CD14-positive monocyte (primary cell): ENCODE measurements around the gene CISTR. TPM values are rescaled to one million over a fixed set of nuclear protein-coding genes. Genes with fewer than 3 reads are reported as not detected.

ENCODE experiments used
- DNase-seq, 3 donors: peaks; one replicate each; pipeline ENCODE4 v3.0.0-alpha.2; 2011 to 2022
- H2AFZ ChIP-seq: 2 replicates; pipeline ENCODE4 v1.6.0; 2012; ENCODE audit warnings: mild to moderate bottlenecking, low read depth, low read length, inconsistent platforms; ENCODE audit not compliant: insufficient read depth, poor library complexity, severe bottlenecking
- H3K27ac ChIP-seq, 2 donors: 1 replicate in 1 of 2; 2 replicates in 1 of 2; pipeline ENCODE4 v1.5.1; 2012 to 2013; ENCODE audit warnings: low read length in 2 of 2, control low read depth in 1 of 2, inconsistent platforms in 1 of 2, low read depth in 1 of 2, mild to moderate bottlenecking in 1 of 2
- H3K27me3 ChIP-seq, 2 donors: one replicate each; pipeline versions ENCODE4 v1.6.0 to v1.6.1; 2011 to 2013; ENCODE audit warnings: low read length in 2 of 2; ENCODE audit not compliant: control insufficient read depth in 2 of 2, insufficient read depth in 2 of 2
- H3K36me3 ChIP-seq, 2 donors: replicated peaks in 1 of 2; 1 replicate in 1 of 2; 2 replicates in 1 of 2; pipeline versions ENCODE4 v1.5.1 to v1.6.1; 2012 to 2013; ENCODE audit warnings: low read length in 2 of 2, control low read depth in 1 of 2, inconsistent platforms in 1 of 2, mild to moderate bottlenecking in 1 of 2; ENCODE audit not compliant: insufficient read depth in 2 of 2, control insufficient read depth in 1 of 2
- H3K4me1 ChIP-seq, 2 donors: 1 replicate in 1 of 2; 2 replicates in 1 of 2; pipeline versions ENCODE4 v1.5.1 to v1.6.1; 2012 to 2013; ENCODE audit warnings: low read length in 2 of 2, control low read depth in 1 of 2, inconsistent platforms in 1 of 2, mild to moderate bottlenecking in 1 of 2, moderate library complexity in 1 of 2; ENCODE audit not compliant: insufficient read depth in 2 of 2, control insufficient read depth in 1 of 2
- H3K4me2 ChIP-seq: replicated peaks from 2 replicates; pipeline ENCODE3; 2012; ENCODE audit warnings: low read length, moderate library complexity, mild to moderate bottlenecking; ENCODE audit not compliant: poor library complexity, severe bottlenecking; ENCODE audit errors: extremely low read depth
- H3K4me3 ChIP-seq, 3 experiments: fragments of 200-600 bp in 1 of 3; sonication (generic) in 1 of 3; replicated peaks in 1 of 3; 1 replicate in 2 of 3; 2 replicates in 1 of 3; pipeline ENCODE4 v1.5.1; 2011 to 2013; ENCODE audit warnings: low read length in 3 of 3, mild to moderate bottlenecking in 3 of 3, control low read depth in 2 of 3, low read depth in 2 of 3, inconsistent platforms in 1 of 3, moderate library complexity in 1 of 3
- H3K79me2 ChIP-seq: 2 replicates; pipeline ENCODE4 v1.6.0; 2012; ENCODE audit warnings: mild to moderate bottlenecking, control low read depth, inconsistent platforms, low read length, moderate library complexity; ENCODE audit not compliant: insufficient read depth
- H3K9ac ChIP-seq: 2 replicates; pipeline ENCODE4 v1.6.0; 2017; ENCODE audit warnings: low read length, mild to moderate bottlenecking; ENCODE audit not compliant: insufficient read depth, poor library complexity, severe bottlenecking
- H3K9me3 ChIP-seq, 2 donors: replicated peaks in 1 of 2; 1 replicate in 1 of 2; 2 replicates in 1 of 2; pipeline versions ENCODE4 v1.5.1 to v1.6.1; 2012 to 2013; ENCODE audit warnings: low read length in 2 of 2, control low read depth in 1 of 2; ENCODE audit not compliant: control insufficient read depth in 1 of 2, insufficient read depth in 1 of 2
- H4K20me1 ChIP-seq: 2 replicates; pipeline ENCODE4 v1.6.0; 2012; ENCODE audit warnings: mild to moderate bottlenecking, low read length, control low read depth, moderate library complexity; ENCODE audit not compliant: insufficient read depth
- H3K27ac Mint-ChIP-seq, 7 donors: one replicate each; pipeline ENCODE4 v1.8.0; 2020; ENCODE audit warnings: mild to moderate bottlenecking in 7 of 7, mixed read lengths in 7 of 7, moderate library complexity in 6 of 7, inconsistent platforms in 2 of 7
- H3K27me3 Mint-ChIP-seq, 3 donors: one replicate each; pipeline ENCODE4 v1.8.0; 2021 to 2022; ENCODE audit warnings: low read depth in 3 of 3, mild to moderate bottlenecking in 3 of 3, mixed read lengths in 3 of 3, moderate library complexity in 3 of 3, inconsistent platforms in 1 of 3
- H3K36me3 Mint-ChIP-seq, 2 donors: one replicate each; pipeline ENCODE4 v1.8.0; 2020; ENCODE audit warnings: mixed read lengths in 2 of 2, inconsistent platforms in 1 of 2, mild to moderate bottlenecking in 1 of 2
- H3K4me1 Mint-ChIP-seq: one replicate; pipeline ENCODE4 v1.8.0; 2020; ENCODE audit warnings: mild to moderate bottlenecking, mixed read lengths
- H3K4me3 Mint-ChIP-seq, 2 donors: one replicate each; pipeline ENCODE4 v1.8.0; 2020; ENCODE audit warnings: mild to moderate bottlenecking in 2 of 2, mixed read lengths in 2 of 2, moderate library complexity in 1 of 2
- H3K9me3 Mint-ChIP-seq, 7 donors: one replicate each; pipeline ENCODE4 v1.8.0; 2020 to 2022; ENCODE audit warnings: mixed read lengths in 7 of 7, mild to moderate bottlenecking in 6 of 7, moderate library complexity in 6 of 7, inconsistent platforms in 2 of 7
- CTCF ChIP-seq: fragments of 200-600 bp; IDR thresholded peaks from one replicate; pipeline ENCODE4 v1.8.0; 2022; ENCODE audit warnings: antibody characterized with exemption, mild to moderate bottlenecking
- WGBS: methylation state at CpG from one replicate; pipeline ENCODE4 v1.1.5; 2013; ENCODE audit warnings: missing lambda C conversion rate; ENCODE audit not compliant: insufficient coverage; 5-methylcytosine and 5-hydroxymethylcytosine counted together
- intact Hi-C, 2 donors: fragments of 100-400 bp; cut with micrococcal nuclease; formaldehyde crosslinking; loops; one replicate each; pipeline versions ENCODE4 v1.15.0 to v1.15.1; 2023
- polyA plus RNA-seq, 3 donors: library from polyadenylated mRNA; depleted of rRNA in 1 of 3; unstranded in 2 of 3; stranded (reverse) in 1 of 3; fragments of 300-500 nt in 2 of 3; fragments of >200 nt in 1 of 3; fragmentation: Illumina TruSeq in 2 of 3; gene quantifications; 1 replicate in 2 of 3; 2 replicates in 1 of 3; pipeline ENCODE4 v1.2.3, GENCODE V29; 2012 to 2021

The CISTR gene
- polyA plus RNA-seq, 3 donors, result not detected

- H4K20me1 ChIP-seq, result no peaks in the 10 kb centered on the region
- H3K4me3 ChIP-seq, result no peak overlapping the region
- DNase-seq, result no peak
- peaks cover 80 to 93% of the 10 kb centered on the region in 2 donors for H3K27me3 ChIP-seq
- peaks cover 0 to 2% of the 10 kb centered on the region in 2 donors for H3K36me3 Mint-ChIP-seq
- H3K9me3 Mint-ChIP-seq, result peaks cover 0 to 3% (median 1%) of the 10 kb centered on the region in 7 donors
- H3K79me2 ChIP-seq, result no peaks in the 10 kb centered on the region
- peaks cover 13% of the 10 kb centered on the region for H3K4me1 Mint-ChIP-seq
- no peak overlapping the region for H3K27ac ChIP-seq
- no peak overlapping the region for H3K9ac ChIP-seq
- no peak overlapping the region for H2AFZ ChIP-seq
- no peak for TF ChIP-seq CTCF
- peaks cover 8 to 10% (median 10%) of the 10 kb centered on the region in 3 donors for H3K27me3 Mint-ChIP-seq
- H3K9me3 ChIP-seq, result peaks cover 0 to 30% of the 10 kb centered on the region in 2 donors
- H3K27ac Mint-ChIP-seq, result no peak overlapping the region
- intact Hi-C loops, result no loop called here
- H3K4me2 ChIP-seq, result no peak overlapping the region
- H3K36me3 ChIP-seq, result no peaks in the 10 kb centered on the region
- peaks cover 17 to 28% of the 10 kb centered on the region in 2 donors for H3K4me1 ChIP-seq
- no peak overlapping the region for H3K4me3 Mint-ChIP-seq
- WGBS, result 95% methylated on average over 3 of the region's 3 CpGs
These were observed 842 bp upstream of the CISTR start for GRCh38 chr12:53752621-53753020.

GRCh38 chr12:53752192-53752601 lies 418 bp upstream of the CISTR start:
- intact Hi-C loops, result no loop called here
- Histone ChIP-seq H3K4me1 (peaks cover 17 to 26% of the 10 kb centered on the region in 2 donors), H3K4me2 (peak overlapping the region; percentile 81), H3K4me3 (no peak overlapping the region), H3K9ac (no peak overlapping the region), H3K36me3 (no peaks in the 10 kb centered on the region), H3K79me2 (no peaks in the 10 kb centered on the region), H3K9me3 (peaks cover 0 to 30% of the 10 kb centered on the region in 2 donors), H3K27me3 (peaks cover 80 to 94% of the 10 kb centered on the region in 2 donors), H2AFZ (no peak overlapping the region), H4K20me1 (no peaks in the 10 kb centered on the region), H3K27ac (no peak overlapping the region)
- H3K9me3 Mint-ChIP-seq, result peaks cover 0 to 5% (median 1%) of the 10 kb centered on the region in 7 donors
- H3K27ac Mint-ChIP-seq, result no peak overlapping the region
- DNase-seq, result no peak
- H3K4me1 Mint-ChIP-seq, result peaks cover 14% of the 10 kb centered on the region
- H3K27me3 Mint-ChIP-seq, result peaks cover 4 to 10% (median 9%) of the 10 kb centered on the region in 3 donors
- no peak overlapping the region for H3K4me3 Mint-ChIP-seq
- 36% methylated on average over 7 of the region's 13 CpGs for WGBS
- peaks cover 0 to 2% of the 10 kb centered on the region in 2 donors for H3K36me3 Mint-ChIP-seq
- no peak for TF ChIP-seq CTCF
